A549 (cell line): ENCODE data around the gene RAD50.

Source experiments
- BHLHE40 ChIP-seq: IDR thresholded peaks from 2 replicates; pipeline ENCODE4 v1.6.1; 2012; ENCODE audit warnings: low read depth, low read length, inconsistent platforms
- CHD2 ChIP-seq: fragments of 150-350 bp; IDR thresholded peaks from 2 replicates; pipeline ENCODE4 v1.6.1; 2014; ENCODE audit warnings: low read length; ENCODE audit not compliant: partially characterized antibody
- CTCF ChIP-seq: fragments of >200 bp; sonication (Bioruptor Twin); formaldehyde crosslinking; IDR thresholded peaks from 3 replicates; pipeline ENCODE4 v1.5.1; 2016
- EP300 ChIP-seq, 2 experiments: fragments of >200 bp; sonication (Bioruptor Twin); formaldehyde crosslinking; IDR thresholded peaks; 2 replicates in 1 of 2; 3 replicates in 1 of 2; pipeline ENCODE4 v1.6.1; 2016 to 2017
- JUNB ChIP-seq: fragments of >200 bp; sonication (Bioruptor Twin); formaldehyde crosslinking; IDR thresholded peaks from 2 replicates; pipeline ENCODE4 v1.6.1; 2016
- MAX ChIP-seq: IDR thresholded peaks from 2 replicates; pipeline ENCODE4 v1.6.1; 2012
- MAZ ChIP-seq: fragments of 150-350 bp; IDR thresholded peaks from 2 replicates; pipeline ENCODE4 v1.6.1; 2014; ENCODE audit warnings: antibody characterized with exemption, low read depth, low read length, borderline replicate concordance
- NFE2L2 ChIP-seq: fragments of 150-350 bp; conservative IDR thresholded peaks from 2 replicates; pipeline ENCODE4 v1.6.1; 2014; ENCODE audit warnings: low read length
- POLR2A ChIP-seq: IDR thresholded peaks from 2 replicates; pipeline ENCODE4 v1.6.1; 2012; ENCODE audit warnings: mild to moderate bottlenecking, low read length
- RAD21 ChIP-seq, 2 experiments: fragments of >200 bp in 1 of 2; sonication (Bioruptor Twin) in 1 of 2; formaldehyde crosslinking in 1 of 2; IDR thresholded peaks in 1 of 2; conservative IDR thresholded peaks in 1 of 2; 2 replicates in 1 of 2; 3 replicates in 1 of 2; pipeline ENCODE4 v1.6.1; 2012 to 2018; ENCODE audit warnings: inconsistent platforms in 1 of 2
- SREBF2 ChIP-seq: fragments of 450-650 bp; IDR thresholded peaks from 2 replicates; pipeline ENCODE4 v1.6.1; 2014; ENCODE audit warnings: mild to moderate bottlenecking, moderate library complexity
- USF2 ChIP-seq: fragments of 450-650 bp; IDR thresholded peaks from 2 replicates; pipeline ENCODE4 v1.6.1; 2014; ENCODE audit warnings: antibody characterized with exemption

GRCh38 chr5:132662925-132663770, 106.4 kb downstream of the RAD50 start:
- no peak for TF ChIP-seq POLR2A
- TF ChIP-seq CTCF, result no peak
- TF ChIP-seq SREBF2, result no peak
- no peak for TF ChIP-seq CHD2
- no peak for TF ChIP-seq USF2
- no peak for TF ChIP-seq RAD21 (conservative IDR thresholded peaks at IDR 0.05 in 1 of 2, IDR thresholded peaks at IDR 0.05 in 1 of 2)
- TF ChIP-seq MAZ, result no peak
- TF ChIP-seq BHLHE40, result no peak
- TF ChIP-seq JUNB, result no peak
- no peak for TF ChIP-seq EP300 (IDR thresholded peaks at IDR 0.05)
- no peak for TF ChIP-seq MAX
- no peak for TF ChIP-seq NFE2L2
